Measurements from ENCODE around the gene CERS6.

DNA sequence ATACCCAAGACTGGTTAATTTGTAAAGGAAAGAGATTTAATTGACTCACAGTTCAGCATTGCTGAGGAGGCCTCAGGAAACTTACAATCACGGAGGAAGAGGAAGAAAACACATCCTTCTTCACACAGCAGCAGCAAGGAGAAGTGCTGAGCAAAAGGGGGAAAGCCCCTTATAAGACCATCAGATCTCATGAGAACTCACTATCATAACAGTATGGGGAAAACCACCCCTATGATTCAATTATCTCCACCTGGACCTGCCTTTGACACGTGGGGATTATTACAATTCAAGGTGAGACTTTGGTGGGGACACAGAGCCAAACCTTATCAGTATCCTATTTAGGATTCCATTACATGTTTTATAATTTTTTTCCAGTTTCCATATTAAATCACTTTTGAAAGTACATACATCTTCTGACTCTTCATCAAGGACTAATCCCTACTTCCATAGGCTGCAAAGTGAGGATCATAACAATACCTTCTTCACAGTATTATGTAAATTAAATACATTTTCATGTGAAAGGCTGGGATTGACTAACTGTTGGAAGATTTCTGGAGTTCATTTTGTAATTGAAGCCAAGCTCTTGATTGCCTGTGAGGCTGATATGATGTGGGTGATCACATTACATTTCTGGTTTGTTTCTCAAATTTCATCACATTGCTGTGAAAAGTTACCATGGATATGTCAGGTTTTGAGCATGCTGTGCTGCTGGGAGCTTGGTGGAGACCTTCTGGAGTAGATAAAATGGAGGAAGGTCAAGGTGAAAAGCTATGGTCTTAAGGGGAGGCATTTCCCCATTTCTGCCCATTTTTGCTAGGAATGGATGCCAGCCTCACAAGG is 31.7 kb upstream of the CERS6 start:
- no peak for TF ChIP-seq CTCF (IDR thresholded peaks at IDR 0.05)
- TF ChIP-seq POLR2A (IDR thresholded peaks at IDR 0.05) = no peak
- no peak for TF ChIP-seq EP300 (IDR thresholded peaks at IDR 0.05)
